GM12873 (cell line): ENCODE data around the gene FANCM.

Source experiments
- CTCF ChIP-seq: IDR thresholded peaks from 2 replicates; pipeline ENCODE4 v1.5.1; 2012; ENCODE audit warnings: low read depth, mild to moderate bottlenecking, moderate library complexity, low read length, control low read depth; ENCODE audit not compliant: insufficient read depth; ENCODE audit errors: missing control alignments

FANCM gene

GRCh38 chr14:45204241-45204640, 68.5 kb downstream of the FANCM start:
- TF ChIP-seq CTCF, result no peak

GRCh38 chr14:45210159-45210558, 74.4 kb downstream of the FANCM start:
- no peak for TF ChIP-seq CTCF

GRCh38 chr14:45211295-45211694, 75.6 kb downstream of the FANCM start:
- TF ChIP-seq CTCF, result no peak

- TF ChIP-seq CTCF, result no peak
Observed at GRCh38 chr14:45212231-45212630, 76.5 kb downstream of the FANCM start.

- TF ChIP-seq CTCF, result no peak
Observed at GRCh38 chr14:45222485-45223262, 86.9 kb downstream of the FANCM start.

GRCh38 chr14:45227566-45227965, 91.8 kb downstream of the FANCM start:
- TF ChIP-seq CTCF, result no peak

GRCh38 chr14:45238988-45239387, 103.3 kb downstream of the FANCM start:
- no peak for TF ChIP-seq CTCF

GRCh38 chr14:45242706-45243105, 107.0 kb downstream of the FANCM start:
- TF ChIP-seq CTCF, result no peak
